Measurements from ENCODE around the gene VPS25. TPM values are rescaled to one million over a fixed set of nuclear protein-coding genes. Genes with fewer than 3 reads are reported as not detected.
"Not testable (repeated sequence)": the region's sequence is repeated elsewhere in the genome, so short reads cannot be mapped to it uniquely, and the experiment has no call there.

VPS25 gene
- total RNA-seq, 2 donors from 2014 or later, result 57.4 to 91.8 TPM

- Histone ChIP-seq H3K4me3 (no peak overlapping the region), H3K36me3 (no peaks in the 10 kb centered on the region), H3K4me1 (replicated peaks) (no peaks in the 10 kb centered on the region), H3K9me3 (no peaks in the 10 kb centered on the region), H3K27me3 (replicated peaks; ENCODE audit: insufficient read depth) (no peaks in the 10 kb centered on the region), H3K27ac (no peak overlapping the region)
- TF ChIP-seq POLR2AphosphoS5 (IDR thresholded peaks at IDR 0.05), result no peak
- no peak for TF ChIP-seq POLR2A (IDR thresholded peaks at IDR 0.05)
- TF ChIP-seq CTCF (IDR thresholded peaks at IDR 0.05), result no peak
- DNase-seq (ENCODE audit: low spot score), result no peak
- intact Hi-C loops (cut with DNase I), result loop anchor here (10.0 kb wide), 1 partner anchor 183 kb away; no protein-coding TSS in a partner anchor
These were observed 5.7 kb upstream of the VPS25 start for GRCh38 chr17:42767512-42767911.

- 66% methylated on average over 9 of the region's 9 CpGs for WGBS
- H3K27ac ChIP-seq; H3K4me3 ChIP-seq; DNase-seq (ENCODE audit: low spot score); H3K9me3 ChIP-seq; H3K36me3 ChIP-seq; H3K27me3 ChIP-seq (replicated peaks; ENCODE audit: insufficient read depth); H3K4me1 ChIP-seq (replicated peaks): not testable (repeated sequence)
- intact Hi-C loops (cut with DNase I), result loop anchor here (10.0 kb wide), 1 partner anchor 183 kb away; no protein-coding TSS in a partner anchor
These were observed 5.2 kb upstream of the VPS25 start for GRCh38 chr17:42768006-42768405.

GRCh38 chr17:42769964-42770363, 3.3 kb upstream of the VPS25 start:
- not testable (repeated sequence) for H3K4me1 ChIP-seq (replicated peaks); DNase-seq (ENCODE audit: low spot score); H3K4me3 ChIP-seq; H3K9me3 ChIP-seq; H3K36me3 ChIP-seq; H3K27me3 ChIP-seq (replicated peaks; ENCODE audit: insufficient read depth); H3K27ac ChIP-seq
- intact Hi-C loops (cut with DNase I), result loop anchor here (10.0 kb wide), 1 partner anchor 185 kb away; no protein-coding TSS in a partner anchor
- 87% methylated on average over 10 of the region's 10 CpGs for WGBS

- DNase-seq (ENCODE audit: low spot score), result no peak
- Histone ChIP-seq H3K4me1 (replicated peaks) (peaks cover 3% of the 10 kb centered on the region), H3K9me3 (no peaks in the 10 kb centered on the region), H3K27me3 (replicated peaks; ENCODE audit: insufficient read depth) (no peaks in the 10 kb centered on the region), H3K27ac (peak overlapping the region; percentile 80 to 84), H3K4me3 (peak overlapping the region; percentile 76 to 77), H3K36me3 (peaks cover 0 to 3% of the 10 kb centered on the region in 2 donors)
- WGBS, result 11% methylated on average over 3 of the region's 3 CpGs
- intact Hi-C loops (cut with DNase I), result no loop called here
- no peak for TF ChIP-seq CTCF (IDR thresholded peaks at IDR 0.05)
- TF ChIP-seq POLR2AphosphoS5 (IDR thresholded peaks at IDR 0.05), result no peak
- TF ChIP-seq POLR2A (IDR thresholded peaks at IDR 0.05), result no peak
These were observed 332 bp upstream of the VPS25 start for GRCh38 chr17:42772945-42773289.

GRCh38 chr17:42774066-42774745, 957 bp downstream of the VPS25 start:
- DNase-seq (ENCODE audit: low spot score), result no peak
- WGBS, result 78% methylated on average over 3 of the region's 3 CpGs
- peak overlapping the region in 1 of 2 donors; percentile 84 for H3K27ac ChIP-seq
- H3K4me3 ChIP-seq, result peak overlapping the region; percentile 76 to 77
- peaks cover 0 to 3% of the 10 kb centered on the region in 2 donors for H3K36me3 ChIP-seq
- TF ChIP-seq POLR2AphosphoS5 (IDR thresholded peaks at IDR 0.05), result no peak
- no peak for TF ChIP-seq POLR2A (IDR thresholded peaks at IDR 0.05)
- no peak for TF ChIP-seq CTCF (IDR thresholded peaks at IDR 0.05)
- no peaks in the 10 kb centered on the region for H3K9me3 ChIP-seq
- H3K27me3 ChIP-seq (replicated peaks; ENCODE audit: insufficient read depth), result no peaks in the 10 kb centered on the region
- H3K4me1 ChIP-seq (replicated peaks), result peaks cover 3% of the 10 kb centered on the region
- intact Hi-C loops (cut with DNase I), result no loop called here

- Histone ChIP-seq H3K36me3 (peaks cover 0 to 3% of the 10 kb centered on the region in 2 donors), H3K4me3 (no peak overlapping the region), H3K9me3 (no peaks in the 10 kb centered on the region), H3K4me1 (replicated peaks) (peaks cover 3% of the 10 kb centered on the region), H3K27me3 (replicated peaks; ENCODE audit: insufficient read depth) (no peaks in the 10 kb centered on the region), H3K27ac (no peak overlapping the region)
- 64% methylated on average over 3 of the region's 3 CpGs for WGBS
- no peak for TF ChIP-seq POLR2A (IDR thresholded peaks at IDR 0.05)
- TF ChIP-seq CTCF (IDR thresholded peaks at IDR 0.05), result no peak
- no peak for TF ChIP-seq POLR2AphosphoS5 (IDR thresholded peaks at IDR 0.05)
- no peak for DNase-seq (ENCODE audit: low spot score)
- intact Hi-C loops (cut with DNase I), result no loop called here
These were observed 2.4 kb downstream of the VPS25 start for GRCh38 chr17:42775534-42776098.
